ENCODE results near the gene TMEM253.

Gene TMEM253

GRCh38 chr14:21090940-21091663, 9.8 kb upstream of the TMEM253 start:
- DNase-seq: no peak

GRCh38 chr14:21091821-21092272, 9.0 kb upstream of the TMEM253 start:
- DNase-seq: no peak

GRCh38 chr14:21092273-21093011, 8.4 kb upstream of the TMEM253 start:
- no peak for DNase-seq

GRCh38 chr14:21093018-21093417, 7.8 kb upstream of the TMEM253 start:
- DNase-seq: no peak

GRCh38 chr14:21093769-21094681, 6.8 kb upstream of the TMEM253 start:
- DNase-seq: peak; percentile 49

GRCh38 chr14:21095430-21096205, 5.2 kb upstream of the TMEM253 start:
- peak; percentile 84 for DNase-seq

- DNase-seq: no peak
These were observed 4.4 kb upstream of the TMEM253 start for GRCh38 chr14:21096438-21096837.

GRCh38 chr14:21096978-21097635, 3.8 kb upstream of the TMEM253 start:
- no peak for DNase-seq

GRCh38 chr14:21097636-21098075, 3.2 kb upstream of the TMEM253 start:
- no peak for DNase-seq

- DNase-seq: peak; percentile 45
These were observed 2.6 kb upstream of the TMEM253 start, which contains the start of gene ZNF219 for GRCh38 chr14:21098076-21098891. ZNF219 (minus strand) TSS chr14:21098655; CDS start chr14:21093591, 5,064 bp downstream.

GRCh38 chr14:21098892-21099595, 1.8 kb upstream of the TMEM253 start:
- DNase-seq: no peak

GRCh38 chr14:21099596-21099985, 1.3 kb upstream of the TMEM253 start:
- no peak for DNase-seq

- DNase-seq: no peak
These were observed 1.0 kb downstream of the TMEM253 start for GRCh38 chr14:21101802-21102413.

GRCh38 chr14:21102521-21103410, 1.9 kb downstream of the TMEM253 start:
- DNase-seq: no peak

- DNase-seq: no peak
These were observed 2.5 kb downstream of the TMEM253 start for GRCh38 chr14:21103411-21103709.

- peak; percentile 95 for DNase-seq
These were observed 3.0 kb downstream of the TMEM253 start for GRCh38 chr14:21103710-21104447.

- peak; percentile 83 for DNase-seq
These were observed 3.7 kb downstream of the TMEM253 start for GRCh38 chr14:21104448-21105060.

- no peak for DNase-seq
These were observed 4.2 kb downstream of the TMEM253 start for GRCh38 chr14:21105095-21105494.

All from NCI-H446 treated with DMSO at 0.1 percent for 48 hours (cell line).